BE2C (cell line): Measurements from ENCODE around the gene DGKH.

ENCODE experiments used
- DNase-seq: peaks from one replicate; pipeline ENCODE4 v3.0.0-alpha.2; 2020
- H3K27me3 ChIP-seq: fragments of 250-450 bp; sonication (Bioruptor Pico); 2 replicates; pipeline ENCODE4 v1.5.1; 2020; ENCODE audit warnings: mild to moderate bottlenecking
- H3K36me3 ChIP-seq: fragments of 250-450 bp; sonication (Bioruptor Pico); 2 replicates; pipeline ENCODE4 v1.5.1; 2020; ENCODE audit warnings: mild to moderate bottlenecking
- H3K4me1 ChIP-seq: fragments of 250-450 bp; sonication (Bioruptor Pico); 2 replicates; pipeline ENCODE4 v1.5.1; 2020
- H3K4me3 ChIP-seq: 2 replicates; pipeline ENCODE4 v1.5.1; 2011; ENCODE audit warnings: low read depth, low read length
- H3K9me3 ChIP-seq: fragments of 250-450 bp; sonication (Bioruptor Pico); 2 replicates; pipeline ENCODE4 v1.5.1; 2020
- CTCF ChIP-seq: IDR thresholded peaks from 2 replicates; pipeline ENCODE4 v1.5.1; 2012; ENCODE audit warnings: mild to moderate bottlenecking, low read depth, low read length

DGKH gene

GRCh38 chr13:42284068-42284467 lies 235.6 kb downstream of the DGKH start:
- Histone ChIP-seq H3K27me3 (no peaks in the 10 kb centered on the region), H3K4me1 (peaks cover 8% of the 10 kb centered on the region), H3K4me3 (no peak overlapping the region), H3K9me3 (no peaks in the 10 kb centered on the region), H3K36me3 (peaks cover 14% of the 10 kb centered on the region)
- no peak for DNase-seq
- TF ChIP-seq CTCF: no peak
